ENCODE results near the gene BEND3.
"Not testable (repeated sequence)": the region's sequence is repeated elsewhere in the genome, so short reads cannot be mapped to it uniquely, and the experiment has no call there.

Gene BEND3

DNA sequence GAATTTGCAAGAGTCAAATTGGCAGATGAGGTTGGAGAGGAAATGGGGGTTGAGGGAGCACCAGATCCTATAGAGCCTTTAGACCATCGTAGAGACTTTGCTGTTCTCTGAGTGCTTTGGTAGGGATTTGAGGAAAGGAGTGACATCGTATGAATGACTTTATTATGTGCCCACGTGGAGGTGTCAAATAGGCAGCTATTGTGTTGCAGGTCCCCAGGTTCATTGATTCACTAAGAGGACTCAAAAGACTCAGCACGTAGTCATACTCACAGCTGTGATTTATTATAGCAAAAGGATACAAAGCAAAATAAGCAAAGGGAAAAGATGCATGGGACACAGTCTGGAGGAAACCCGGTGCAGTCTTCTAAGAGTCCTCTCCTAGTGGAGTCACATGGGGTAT, 85.2 kb downstream of the BEND3 start:
- H3K4me3 ChIP-seq (ENCODE audit: low read length), result no peak overlapping the region
- TF ChIP-seq, protein P1, sequence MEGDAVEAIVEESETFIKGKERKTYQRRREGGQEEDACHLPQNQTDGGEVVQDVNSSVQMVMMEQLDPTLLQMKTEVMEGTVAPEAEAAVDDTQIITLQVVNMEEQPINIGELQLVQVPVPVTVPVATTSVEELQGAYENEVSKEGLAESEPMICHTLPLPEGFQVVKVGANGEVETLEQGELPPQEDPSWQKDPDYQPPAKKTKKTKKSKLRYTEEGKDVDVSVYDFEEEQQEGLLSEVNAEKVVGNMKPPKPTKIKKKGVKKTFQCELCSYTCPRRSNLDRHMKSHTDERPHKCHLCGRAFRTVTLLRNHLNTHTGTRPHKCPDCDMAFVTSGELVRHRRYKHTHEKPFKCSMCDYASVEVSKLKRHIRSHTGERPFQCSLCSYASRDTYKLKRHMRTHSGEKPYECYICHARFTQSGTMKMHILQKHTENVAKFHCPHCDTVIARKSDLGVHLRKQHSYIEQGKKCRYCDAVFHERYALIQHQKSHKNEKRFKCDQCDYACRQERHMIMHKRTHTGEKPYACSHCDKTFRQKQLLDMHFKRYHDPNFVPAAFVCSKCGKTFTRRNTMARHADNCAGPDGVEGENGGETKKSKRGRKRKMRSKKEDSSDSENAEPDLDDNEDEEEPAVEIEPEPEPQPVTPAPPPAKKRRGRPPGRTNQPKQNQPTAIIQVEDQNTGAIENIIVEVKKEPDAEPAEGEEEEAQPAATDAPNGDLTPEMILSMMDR (conservative IDR thresholded peaks at IDR 0.05; ENCODE audit: low read length), result no peak
- DNase-seq (ENCODE audit: low read depth), result no peak

DNA sequence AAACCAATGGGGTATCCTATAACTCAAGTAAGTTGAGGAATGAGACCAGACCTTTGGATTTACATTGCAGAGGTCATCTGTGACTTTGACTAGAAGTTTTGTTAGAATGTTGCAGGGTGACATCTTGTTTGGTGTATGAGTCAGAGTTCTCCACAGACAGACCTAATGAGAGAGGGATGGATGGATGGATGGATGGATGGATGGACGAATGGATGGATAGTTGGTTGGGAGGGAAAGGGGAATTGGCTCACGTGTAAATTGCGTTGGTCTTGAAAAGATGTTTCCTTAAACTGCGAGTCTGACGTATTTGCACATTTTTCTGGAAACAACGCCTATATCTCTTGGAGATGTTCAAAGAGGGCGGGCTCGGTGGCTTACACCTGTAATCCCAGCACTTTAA, 88.3 kb downstream of the BEND3 start:
- TF ChIP-seq, protein P1 (conservative IDR thresholded peaks at IDR 0.05; ENCODE audit: low read length), result no peak
- H3K4me3 ChIP-seq (ENCODE audit: low read length), result no peak overlapping the region
- DNase-seq (ENCODE audit: low read depth), result no peak

DNA sequence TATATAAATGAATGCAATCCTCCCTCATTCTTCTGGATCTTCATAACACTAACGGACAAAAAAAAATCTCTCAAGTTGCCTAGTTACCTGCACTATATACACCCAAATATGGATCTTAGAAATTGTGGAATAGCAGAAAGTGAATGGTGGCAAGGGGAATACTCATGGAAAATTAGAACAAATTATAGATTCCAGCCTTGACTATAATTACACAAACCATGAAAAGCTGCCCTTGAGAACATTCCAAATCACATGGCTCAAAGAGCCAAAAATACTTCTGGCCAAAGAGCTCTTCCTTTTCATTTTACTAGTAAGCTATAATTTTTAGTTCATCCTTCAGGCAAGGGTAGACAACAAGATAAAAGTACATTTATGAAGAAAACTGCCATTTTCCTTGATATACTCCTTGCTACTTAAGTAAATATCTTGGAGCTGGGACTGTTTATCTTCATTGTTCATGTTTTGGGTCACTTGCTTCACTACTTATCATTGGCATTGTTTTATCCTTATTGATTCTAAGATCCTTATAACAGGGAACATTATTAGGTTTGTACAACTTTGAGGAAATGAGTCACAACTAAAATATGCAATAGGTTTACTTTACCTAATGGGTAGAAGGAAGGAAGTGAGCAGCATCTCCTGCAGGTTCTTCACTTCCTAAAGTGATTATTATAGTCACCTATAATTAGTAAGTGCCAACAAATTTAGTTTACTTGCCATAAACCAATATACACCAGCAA, 93.7 kb downstream of the BEND3 start:
- no peak for DNase-seq (ENCODE audit: low read depth)
- no peak overlapping the region for H3K4me3 ChIP-seq (ENCODE audit: low read length)
- TF ChIP-seq, protein P1 (conservative IDR thresholded peaks at IDR 0.05; ENCODE audit: low read length), result no peak

DNA sequence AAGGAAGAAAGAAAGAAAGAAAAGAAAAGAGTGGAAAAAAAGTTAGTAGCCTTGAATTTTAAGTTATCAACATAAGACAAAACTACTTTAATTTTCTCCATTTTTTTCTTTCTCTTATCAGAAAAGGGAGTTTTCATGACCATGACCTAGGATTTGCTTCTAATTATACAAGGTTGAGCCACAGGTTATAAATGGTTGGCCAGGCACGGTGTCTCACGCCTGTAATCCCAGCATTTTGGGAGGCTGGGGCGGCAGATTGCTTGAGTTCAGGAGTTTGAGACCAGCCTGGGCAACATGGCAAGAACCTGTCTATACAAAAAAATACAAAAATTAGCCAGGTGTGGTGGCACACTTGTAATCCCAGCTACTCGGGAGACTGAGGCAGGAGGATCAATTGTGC, 95.1 kb downstream of the BEND3 start:
- no peak overlapping the region for H3K4me3 ChIP-seq (ENCODE audit: low read length)
- no peak for DNase-seq (ENCODE audit: low read depth)
- TF ChIP-seq, protein P1 (conservative IDR thresholded peaks at IDR 0.05; ENCODE audit: low read length), result no peak

DNA sequence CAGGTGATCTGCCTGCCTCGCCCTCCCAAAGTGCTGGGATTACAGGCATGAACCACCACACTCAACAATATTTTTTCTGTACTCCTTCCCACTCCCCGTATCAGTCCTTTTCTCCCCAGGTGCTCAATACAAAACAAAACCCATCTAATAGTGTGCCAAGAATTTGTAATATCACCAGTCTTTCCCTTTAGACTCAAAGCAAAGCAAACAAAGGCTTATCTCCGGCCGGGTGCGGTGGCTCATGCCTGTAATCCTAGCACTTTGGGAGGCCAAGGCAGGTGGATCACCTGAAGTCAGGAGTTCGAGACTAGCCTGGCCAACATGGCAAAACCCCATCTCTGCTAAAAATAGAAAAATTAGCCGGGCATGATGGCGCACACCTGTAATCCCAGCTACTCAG, 95.7 kb downstream of the BEND3 start:
- not testable (repeated sequence) for DNase-seq (ENCODE audit: low read depth)

DNA sequence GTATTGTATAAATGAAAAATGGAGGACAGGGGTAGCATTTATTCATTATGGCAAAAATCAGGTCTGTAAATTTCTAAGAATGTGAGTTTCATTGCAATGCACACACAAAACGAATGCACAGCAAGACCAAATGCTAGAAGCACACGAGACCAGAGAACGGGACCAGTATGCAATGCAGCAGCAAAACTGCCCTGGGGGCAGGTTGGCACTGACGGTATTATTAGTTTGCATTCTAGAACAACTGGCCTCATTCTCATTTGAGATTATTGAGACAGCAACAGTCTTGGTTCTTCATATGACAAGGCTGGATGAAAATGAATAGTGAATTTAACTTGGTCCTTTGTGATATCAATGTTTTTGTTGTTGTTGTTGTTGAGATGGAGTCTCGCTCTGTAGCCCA, 96.3 kb downstream of the BEND3 start:
- DNase-seq (ENCODE audit: low read depth), result no peak

More for the DNA sequence above, 95.7 kb downstream of the BEND3 start:
- not testable (repeated sequence) for H3K4me3 ChIP-seq (ENCODE audit: low read length)

More for the DNA sequence above, 96.3 kb downstream of the BEND3 start:
- H3K4me3 ChIP-seq (ENCODE audit: low read length), result no peak overlapping the region
- TF ChIP-seq, protein P1 (conservative IDR thresholded peaks at IDR 0.05; ENCODE audit: low read length), result no peak
